ENCODE data around the gene ABI3.

The ABI3 gene

GRCh38 chr17:49267912-49268311 lies 57.4 kb downstream of the ABI3 start:
- H3K4me3 ChIP-seq (replicated peaks; ENCODE audit: low read depth, low read length): no peak overlapping the region
- no peak for DNase-seq (ENCODE audit: low read depth)
- no peak for TF ChIP-seq CTCF (IDR thresholded peaks at IDR 0.05; ENCODE audit: low read length, missing control alignments)

GRCh38 chr17:49269356-49269755 lies 58.8 kb downstream of the ABI3 start:
- DNase-seq (ENCODE audit: low read depth): no peak
- TF ChIP-seq CTCF (IDR thresholded peaks at IDR 0.05; ENCODE audit: low read length, missing control alignments): no peak
- H3K4me3 ChIP-seq (replicated peaks; ENCODE audit: low read depth, low read length): no peak overlapping the region
